ENCODE results near the gene EPS15.

GRCh38 chr1:51325391-51325790 lies 193.7 kb downstream of the EPS15 start:
- TF ChIP-seq, protein P1, sequence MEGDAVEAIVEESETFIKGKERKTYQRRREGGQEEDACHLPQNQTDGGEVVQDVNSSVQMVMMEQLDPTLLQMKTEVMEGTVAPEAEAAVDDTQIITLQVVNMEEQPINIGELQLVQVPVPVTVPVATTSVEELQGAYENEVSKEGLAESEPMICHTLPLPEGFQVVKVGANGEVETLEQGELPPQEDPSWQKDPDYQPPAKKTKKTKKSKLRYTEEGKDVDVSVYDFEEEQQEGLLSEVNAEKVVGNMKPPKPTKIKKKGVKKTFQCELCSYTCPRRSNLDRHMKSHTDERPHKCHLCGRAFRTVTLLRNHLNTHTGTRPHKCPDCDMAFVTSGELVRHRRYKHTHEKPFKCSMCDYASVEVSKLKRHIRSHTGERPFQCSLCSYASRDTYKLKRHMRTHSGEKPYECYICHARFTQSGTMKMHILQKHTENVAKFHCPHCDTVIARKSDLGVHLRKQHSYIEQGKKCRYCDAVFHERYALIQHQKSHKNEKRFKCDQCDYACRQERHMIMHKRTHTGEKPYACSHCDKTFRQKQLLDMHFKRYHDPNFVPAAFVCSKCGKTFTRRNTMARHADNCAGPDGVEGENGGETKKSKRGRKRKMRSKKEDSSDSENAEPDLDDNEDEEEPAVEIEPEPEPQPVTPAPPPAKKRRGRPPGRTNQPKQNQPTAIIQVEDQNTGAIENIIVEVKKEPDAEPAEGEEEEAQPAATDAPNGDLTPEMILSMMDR (conservative IDR thresholded peaks at IDR 0.05 in 1 of 2, IDR thresholded peaks at IDR 0.05 in 1 of 2; ENCODE audit: extremely low read depth in 1 of 2, insufficient read depth in 1 of 2, low read depth in 1 of 2, low read length in 2 of 2), result no peak
- no peak for TF ChIP-seq EZH2 (IDR thresholded peaks at IDR 0.05; ENCODE audit: borderline replicate concordance, low read length)

Measured in mammary epithelial cell (primary cell).